ENCODE results near the gene POLQ. TPM values are rescaled to one million over a fixed set of nuclear protein-coding genes. Genes with fewer than 3 reads are reported as not detected.

POLQ gene
- total and polyA plus RNA-seq, 12 donors: 0.10 to 0.93 (median 0.42) TPM

GRCh38 chr3:121504618-121505017 is 41.2 kb downstream of the POLQ start:
- Histone ChIP-seq H3K9me3 (no peaks in the 10 kb centered on the region), H3K4me1 (no peaks in the 10 kb centered on the region), H3K27ac (no peak overlapping the region), H3K27me3 (no peaks in the 10 kb centered on the region), H3K4me3 (no peak overlapping the region), H3K36me3 (peaks cover 0 to 15% (median 0%) of the 10 kb centered on the region in 9 donors)
- WGBS, 2 donors: 91 to 97% methylated on average over 2 of the region's 2 CpGs
- intact Hi-C loops (cut with DNase I): no loop called here
- TF ChIP-seq CTCF (IDR thresholded peaks at IDR 0.05): no peak
- no peak for DNase-seq
- ATAC-seq: no peak

- Histone ChIP-seq H3K4me3 (no peak overlapping the region), H3K9me3 (no peaks in the 10 kb centered on the region), H3K4me1 (no peaks in the 10 kb centered on the region), H3K27me3 (no peaks in the 10 kb centered on the region), H3K36me3 (peaks cover 0 to 10% (median 0%) of the 10 kb centered on the region in 9 donors), H3K27ac (no peak overlapping the region)
- no peak for TF ChIP-seq CTCF (IDR thresholded peaks at IDR 0.05)
- 93 to 95% methylated on average over 4 of the region's 4 CpGs for WGBS, 2 donors
- ATAC-seq: no peak
- no peak for DNase-seq
- intact Hi-C loops (cut with DNase I): no loop called here
Observed at GRCh38 chr3:121496786-121497185, 49.0 kb downstream of the POLQ start.

DNA sequence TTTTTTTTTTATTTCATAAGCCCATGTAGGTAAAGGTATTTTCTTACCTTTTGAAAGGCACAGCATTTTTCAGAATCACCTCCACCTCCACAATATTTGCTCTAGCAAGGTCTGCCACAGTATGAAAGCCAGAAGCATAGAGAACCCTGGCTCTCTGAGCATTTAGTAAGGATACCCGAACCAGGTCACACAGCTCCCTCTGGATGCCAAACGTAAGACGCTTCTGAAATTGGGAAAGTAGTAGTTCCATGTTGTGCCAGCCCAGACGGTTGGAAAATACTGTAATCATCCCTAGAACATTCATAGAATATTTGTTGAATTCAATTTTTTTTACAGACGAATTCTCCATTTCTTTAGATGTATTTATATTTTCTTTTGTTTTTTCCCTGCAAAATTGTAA is 52.4 kb downstream of the POLQ start:
- DNase-seq (no peak), ATAC-seq (no peak)
- no peaks in the 10 kb centered on the region for H3K27me3 ChIP-seq
- no peak overlapping the region for H3K27ac ChIP-seq
- WGBS, 2 donors: 87 to 89% methylated on average over 5 of the region's 5 CpGs
- H3K4me1 ChIP-seq: no peaks in the 10 kb centered on the region
- TF ChIP-seq CTCF (IDR thresholded peaks at IDR 0.05): no peak
- H3K4me3 ChIP-seq: no peak overlapping the region
- peaks cover 0 to 13% (median 0%) of the 10 kb centered on the region in 9 donors for H3K36me3 ChIP-seq
- no peaks in the 10 kb centered on the region for H3K9me3 ChIP-seq
- intact Hi-C loops (cut with DNase I): no loop called here

DNA sequence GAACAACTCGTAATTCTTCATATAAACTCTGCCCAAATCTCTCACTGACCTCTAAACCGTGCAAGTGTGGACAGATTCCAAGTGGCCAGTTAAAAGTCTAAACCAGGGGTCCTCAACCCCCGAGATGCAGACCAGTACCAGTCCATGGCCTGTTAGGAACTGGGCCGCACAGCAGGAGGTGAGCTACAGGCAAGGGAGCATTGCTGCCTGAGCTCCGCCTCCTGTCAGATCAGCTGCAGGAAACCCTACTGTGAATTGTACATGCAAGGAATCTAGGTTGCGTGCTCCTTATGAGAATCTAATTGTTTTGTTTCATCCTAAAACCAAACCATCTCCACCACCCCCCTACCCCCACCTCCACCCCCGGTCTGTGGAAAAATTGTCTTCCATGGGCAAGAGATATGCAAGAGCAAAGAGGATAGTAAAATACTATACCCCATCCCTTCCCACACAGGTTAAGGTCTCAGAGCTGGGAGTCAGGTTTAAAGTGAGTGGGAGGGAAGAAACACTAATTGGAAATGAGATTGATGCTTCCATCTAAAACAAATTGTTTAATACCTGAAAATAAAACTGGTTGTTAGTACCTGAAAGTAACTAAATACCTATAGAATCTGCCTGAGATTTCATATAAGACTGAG is 54.0 kb downstream of the POLQ start:
- Histone ChIP-seq H3K4me1 (no peaks in the 10 kb centered on the region), H3K9me3 (no peaks in the 10 kb centered on the region), H3K4me3 (no peak overlapping the region), H3K27ac (no peak overlapping the region), H3K27me3 (no peaks in the 10 kb centered on the region), H3K36me3 (peaks cover 0 to 13% (median 0%) of the 10 kb centered on the region in 9 donors)
- 94% methylated on average over 7 of the region's 7 CpGs for WGBS, 2 donors
- no peak for TF ChIP-seq CTCF (IDR thresholded peaks at IDR 0.05)
- ATAC-seq (no peak), DNase-seq (no peak)
- intact Hi-C loops (cut with DNase I): no loop called here
